GM12801 (cell line): Measurements from ENCODE around the gene ECEL1.

Experiments
- TF ChIP-seq, protein P1 (sequence below): IDR thresholded peaks from one replicate; pipeline ENCODE4 v1.5.1; 2011; ENCODE audit warnings: control low read depth; ENCODE audit not compliant: insufficient read length; ENCODE audit errors: extremely low read depth

ECEL1 gene

DNA sequence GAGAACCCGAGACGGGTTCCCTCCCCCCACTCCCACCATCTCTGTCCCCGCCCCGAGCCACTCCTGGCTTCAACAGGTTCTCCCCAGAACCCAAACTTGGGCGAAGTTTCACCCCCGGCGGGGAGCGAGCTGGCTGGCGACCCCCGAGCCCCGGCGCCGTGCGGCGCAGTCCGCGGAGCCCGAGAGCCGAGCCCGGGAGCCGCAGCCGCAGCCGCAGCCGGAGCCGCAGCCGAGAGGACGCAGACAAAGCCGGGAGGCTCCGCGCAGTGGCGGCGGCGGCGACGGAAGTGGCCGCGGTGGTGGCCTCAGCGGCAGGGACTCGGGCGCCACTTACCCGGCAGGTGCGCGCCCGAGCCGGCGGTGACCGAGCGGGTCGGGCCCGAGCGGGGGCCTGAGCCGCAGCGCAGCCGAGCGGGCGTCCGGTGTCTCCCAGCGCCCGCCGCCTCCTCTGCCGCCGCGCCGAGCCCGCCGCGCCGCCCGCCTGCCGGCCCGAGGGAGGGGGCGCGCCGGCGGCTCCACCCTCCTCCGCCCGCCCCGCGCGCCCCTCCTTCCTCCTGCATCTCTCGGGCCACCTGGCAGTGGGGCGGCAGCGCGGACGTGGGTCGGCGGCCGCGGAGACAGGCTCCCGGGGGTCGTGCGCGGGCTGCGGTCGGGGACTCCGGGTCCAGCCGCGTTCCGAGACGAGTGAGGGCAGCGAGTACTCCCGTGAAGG lies at the start of gene ECEL1:
Gene ECEL1, minus strand, starts transcription at position 450 of the 712 bp plus-strand sequence. CDS start 1,181 bp downstream, outside the sequence.
- TF ChIP-seq, protein P1, sequence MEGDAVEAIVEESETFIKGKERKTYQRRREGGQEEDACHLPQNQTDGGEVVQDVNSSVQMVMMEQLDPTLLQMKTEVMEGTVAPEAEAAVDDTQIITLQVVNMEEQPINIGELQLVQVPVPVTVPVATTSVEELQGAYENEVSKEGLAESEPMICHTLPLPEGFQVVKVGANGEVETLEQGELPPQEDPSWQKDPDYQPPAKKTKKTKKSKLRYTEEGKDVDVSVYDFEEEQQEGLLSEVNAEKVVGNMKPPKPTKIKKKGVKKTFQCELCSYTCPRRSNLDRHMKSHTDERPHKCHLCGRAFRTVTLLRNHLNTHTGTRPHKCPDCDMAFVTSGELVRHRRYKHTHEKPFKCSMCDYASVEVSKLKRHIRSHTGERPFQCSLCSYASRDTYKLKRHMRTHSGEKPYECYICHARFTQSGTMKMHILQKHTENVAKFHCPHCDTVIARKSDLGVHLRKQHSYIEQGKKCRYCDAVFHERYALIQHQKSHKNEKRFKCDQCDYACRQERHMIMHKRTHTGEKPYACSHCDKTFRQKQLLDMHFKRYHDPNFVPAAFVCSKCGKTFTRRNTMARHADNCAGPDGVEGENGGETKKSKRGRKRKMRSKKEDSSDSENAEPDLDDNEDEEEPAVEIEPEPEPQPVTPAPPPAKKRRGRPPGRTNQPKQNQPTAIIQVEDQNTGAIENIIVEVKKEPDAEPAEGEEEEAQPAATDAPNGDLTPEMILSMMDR: no peak

DNA sequence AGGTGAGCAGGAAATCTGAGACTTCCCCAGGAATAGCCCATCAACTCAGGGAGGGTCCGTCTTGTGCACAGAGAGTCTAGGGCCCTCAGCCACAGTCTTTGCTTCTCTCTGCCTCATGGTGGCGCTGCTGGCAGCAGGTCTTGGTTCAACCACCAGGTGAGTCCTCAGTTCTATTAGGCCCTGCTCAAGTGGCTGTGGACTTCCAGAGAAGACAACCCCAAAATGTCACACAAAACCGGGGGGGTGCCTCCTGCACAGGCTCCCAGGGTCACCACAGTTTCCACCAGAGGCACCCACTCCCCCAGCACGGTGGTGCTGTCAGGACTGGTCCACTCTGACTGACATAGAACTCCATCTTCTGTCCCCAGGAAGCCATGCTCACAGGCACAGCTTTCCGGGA lies 49.4 kb upstream of the ECEL1 start:
- TF ChIP-seq, protein P1: no peak

DNA sequence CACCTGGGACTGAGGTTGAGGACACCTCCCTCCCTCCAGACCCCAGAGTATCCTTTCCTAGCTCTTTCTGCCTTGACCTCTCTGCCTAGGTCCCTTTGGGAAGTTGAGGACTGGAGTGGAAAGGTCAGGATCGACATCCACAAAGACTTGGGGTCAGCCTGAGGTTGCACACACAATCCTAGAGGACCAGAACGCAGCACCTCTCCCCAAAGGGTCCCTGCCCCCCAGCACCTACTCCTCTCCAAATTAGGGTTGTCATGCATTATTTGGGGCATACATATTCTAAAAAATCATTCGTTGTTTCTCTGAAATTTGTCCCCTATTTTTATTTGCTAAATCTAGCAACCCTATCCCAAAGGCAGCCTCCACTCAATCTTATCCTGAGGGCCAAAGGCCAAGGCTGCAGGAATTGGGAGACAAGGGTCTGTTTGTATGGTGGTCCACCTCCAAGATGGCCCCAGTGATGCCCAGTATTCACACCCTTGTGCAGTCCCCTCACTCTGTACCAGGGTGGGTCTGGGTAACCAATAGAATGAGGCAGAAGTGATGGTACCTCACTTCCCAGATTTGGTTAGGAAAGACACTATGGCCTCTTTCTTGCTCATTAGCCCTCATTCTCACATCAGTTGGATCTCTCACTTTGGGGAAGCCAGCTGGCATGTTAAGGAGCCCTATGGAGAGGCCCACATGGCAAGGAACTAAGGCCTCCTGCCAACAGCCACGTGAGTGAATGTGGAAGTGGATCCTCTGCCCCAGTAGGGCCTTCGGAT lies 48.3 kb upstream of the ECEL1 start:
- TF ChIP-seq, protein P1: no peak

DNA sequence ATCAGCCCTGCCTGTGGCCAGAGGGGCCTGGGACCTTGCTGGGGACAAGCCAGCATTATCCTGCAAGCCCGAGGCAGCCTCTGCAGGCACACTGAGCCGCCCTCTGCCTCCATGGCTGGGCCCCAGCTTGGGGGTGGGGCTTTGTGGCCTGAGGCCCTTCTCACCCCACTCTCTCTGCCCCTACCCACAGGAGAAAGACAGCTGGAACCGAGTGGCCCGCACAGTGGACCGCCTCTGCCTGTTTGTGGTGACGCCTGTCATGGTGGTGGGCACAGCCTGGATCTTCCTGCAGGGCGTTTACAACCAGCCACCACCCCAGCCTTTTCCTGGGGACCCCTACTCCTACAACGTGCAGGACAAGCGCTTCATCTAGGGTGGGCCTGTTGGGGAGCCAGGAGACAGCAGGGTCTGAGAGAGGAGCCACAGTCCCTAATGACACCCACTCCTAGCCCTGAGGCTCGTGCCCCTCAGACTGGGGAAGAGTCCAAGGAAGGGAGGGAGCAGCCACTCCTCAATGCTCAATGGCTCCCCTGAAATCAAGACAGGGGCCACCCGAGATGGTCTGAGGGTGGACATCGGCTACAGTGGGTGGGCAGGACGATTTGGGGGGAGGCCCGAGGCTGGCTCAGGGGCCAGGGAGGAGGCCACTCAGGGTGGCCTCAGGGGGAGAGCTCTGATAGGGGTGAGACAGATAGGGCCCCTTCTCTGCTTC lies 47.5 kb upstream of the ECEL1 start:
- TF ChIP-seq, protein P1: no peak

DNA sequence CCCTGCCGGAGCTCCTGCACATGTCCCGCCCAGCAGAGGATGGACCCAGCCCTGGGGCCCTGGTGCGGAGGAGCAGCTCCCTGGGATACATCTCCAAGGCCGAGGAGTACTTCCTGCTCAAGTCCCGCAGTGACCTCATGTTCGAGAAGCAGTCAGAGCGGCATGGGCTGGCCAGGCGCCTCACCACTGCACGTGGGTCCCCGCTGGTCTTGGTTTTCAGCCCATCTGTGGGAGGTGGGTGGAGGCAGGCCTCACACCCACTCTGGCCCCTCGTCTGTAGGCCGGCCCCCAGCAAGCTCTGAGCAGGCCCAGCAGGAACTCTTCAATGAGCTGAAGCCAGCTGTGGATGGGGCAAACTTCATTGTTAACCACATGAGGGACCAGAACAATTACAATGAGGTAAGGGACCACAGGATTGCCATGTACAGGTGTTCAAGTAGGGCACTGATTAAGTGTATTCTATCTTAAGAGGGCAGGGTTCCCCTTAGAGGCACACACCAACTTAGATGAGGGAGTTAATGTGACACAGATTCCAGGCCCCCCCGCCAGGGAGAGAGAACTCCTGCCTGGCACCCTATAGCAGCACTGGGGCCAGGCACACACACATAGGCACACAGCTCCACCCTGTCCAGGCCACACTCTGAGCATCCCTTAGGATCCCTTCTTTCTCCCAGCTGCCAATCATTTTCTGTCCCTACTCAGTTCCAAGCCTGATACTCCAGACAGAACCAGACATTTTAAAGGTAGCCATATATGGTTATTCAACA lies 46.5 kb upstream of the ECEL1 start:
- TF ChIP-seq, protein P1: no peak

- TF ChIP-seq, protein P1: no peak
Measured at GRCh38 chr2:232532419-232532818, 44.8 kb upstream of the ECEL1 start.
